Hepatocyte (in vitro differentiated cells): ENCODE measurements around the gene NCR3LG1. TPM values are rescaled to one million over a fixed set of nuclear protein-coding genes. Genes with fewer than 3 reads are reported as not detected.

Source experiments
- DNase-seq: peaks from one replicate; pipeline ENCODE4 v3.0.0-alpha.2; 2016; ENCODE audit warnings: low spot score
- H2AFZ ChIP-seq: fragments of 200-600 bp; sonication (generic); 2 replicates; pipeline ENCODE4 v1.6.0; 2016; ENCODE audit warnings: antibody characterized with exemption, mild to moderate bottlenecking
- H3K27ac ChIP-seq: fragments of 200-600 bp; sonication (generic); 2 replicates; pipeline ENCODE4 v1.5.1; 2016; ENCODE audit warnings: mild to moderate bottlenecking
- H3K27me3 ChIP-seq: fragments of 200-600 bp; sonication (generic); 2 replicates; pipeline ENCODE4 v1.6.1; 2016
- H3K36me3 ChIP-seq: fragments of 200-600 bp; sonication (generic); replicated peaks from 2 replicates; pipeline ENCODE4 v1.5.1; 2016; ENCODE audit warnings: low read depth; ENCODE audit not compliant: insufficient read depth
- H3K4me1 ChIP-seq: fragments of 200-600 bp; sonication (generic); 2 replicates; pipeline ENCODE4 v1.5.1; 2016; ENCODE audit warnings: mild to moderate bottlenecking, moderate library complexity; ENCODE audit not compliant: insufficient read depth
- H3K4me2 ChIP-seq: fragments of 200-600 bp; sonication (generic); 2 replicates; pipeline ENCODE4 v1.6.0; 2016
- H3K4me3 ChIP-seq: fragments of 200-600 bp; sonication (generic); 2 replicates; pipeline ENCODE4 v1.5.1; 2016; ENCODE audit warnings: mild to moderate bottlenecking
- H3K79me2 ChIP-seq: fragments of 200-600 bp; sonication (generic); 2 replicates; pipeline ENCODE4 v1.6.0; 2017; ENCODE audit warnings: mild to moderate bottlenecking
- H3K9me2 ChIP-seq: fragments of 200-600 bp; sonication (generic); replicated peaks from 2 replicates; pipeline ENCODE4 v1.6.0; 2017; ENCODE audit warnings: mild to moderate bottlenecking; ENCODE audit not compliant: insufficient read depth
- H3K9me3 ChIP-seq: fragments of 200-600 bp; sonication (generic); 2 replicates; pipeline ENCODE4 v1.5.1; 2016; ENCODE audit warnings: low read depth, mild to moderate bottlenecking
- H4K20me1 ChIP-seq: fragments of 200-600 bp; sonication (generic); 2 replicates; pipeline ENCODE4 v1.6.0; 2016; ENCODE audit warnings: mild to moderate bottlenecking; ENCODE audit not compliant: insufficient read depth, poor library complexity, severe bottlenecking
- EZH2 ChIP-seq: fragments of 200-600 bp; sonication (generic); IDR thresholded peaks from 2 replicates; pipeline ENCODE4 v1.6.1; 2016; ENCODE audit warnings: antibody characterized with exemption, mild to moderate bottlenecking, borderline replicate concordance
- EZH2phosphoT487 ChIP-seq: fragments of 200-600 bp; sonication (generic); IDR thresholded peaks from one replicate; pipeline ENCODE4 v1.6.1; 2018; ENCODE audit warnings: antibody characterized with exemption, mild to moderate bottlenecking, low read depth, moderate library complexity; ENCODE audit not compliant: unreplicated experiment, severe bottlenecking
- WGBS: methylation state at CpG from one replicate; pipeline ENCODE4 v1.1.6; 2016; ENCODE audit warnings: low lambda C conversion rate; ENCODE audit errors: missing lambda C conversion rate; 5-methylcytosine and 5-hydroxymethylcytosine counted together
- polyA plus RNA-seq: library from polyadenylated mRNA; unstranded; fragments of >200 nt; fragmentation: Nextera tagmentation; extraction: Ambion mirVana; gene quantifications from 2 replicates; pipeline ENCODE4 v1.2.1, GENCODE V29; 2016
- total RNA-seq: library from RNA; depleted of rRNA; stranded (reverse); fragments of >200 nt; gene quantifications from 2 replicates; pipeline ENCODE4 v1.2.3, GENCODE V29; 2014
- TF ChIP-seq, protein P1 (sequence below): fragments of 200-600 bp; sonication (generic); IDR thresholded peaks from 2 replicates; pipeline ENCODE4 v1.5.1; 2016; ENCODE audit warnings: antibody characterized with exemption, mild to moderate bottlenecking; ENCODE audit not compliant: poor library complexity

NCR3LG1 gene
- total and polyA plus RNA-seq, 2 experiments from 2014 or later = 3.7 to 13.8 TPM

DNA sequence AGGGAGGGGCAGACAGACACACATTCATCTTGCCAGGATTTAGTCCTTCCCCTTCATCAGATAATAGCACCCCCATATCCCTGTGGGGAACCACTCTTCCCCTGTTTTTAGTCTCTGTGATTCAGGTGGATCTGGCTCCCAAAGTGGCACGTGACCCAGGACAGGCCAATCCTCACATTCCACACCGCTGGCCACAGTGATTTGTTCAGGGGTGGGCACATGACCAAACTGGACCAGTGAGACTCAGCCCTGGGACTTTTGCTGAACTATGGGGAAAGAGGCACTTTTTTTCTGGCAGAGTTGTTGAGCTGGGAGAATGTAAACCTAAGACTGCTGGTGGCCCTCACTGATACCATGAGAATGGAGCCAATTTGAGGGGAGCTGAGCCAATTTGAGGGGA lies 56.0 kb downstream of the NCR3LG1 start:
- TF ChIP-seq, protein P1, sequence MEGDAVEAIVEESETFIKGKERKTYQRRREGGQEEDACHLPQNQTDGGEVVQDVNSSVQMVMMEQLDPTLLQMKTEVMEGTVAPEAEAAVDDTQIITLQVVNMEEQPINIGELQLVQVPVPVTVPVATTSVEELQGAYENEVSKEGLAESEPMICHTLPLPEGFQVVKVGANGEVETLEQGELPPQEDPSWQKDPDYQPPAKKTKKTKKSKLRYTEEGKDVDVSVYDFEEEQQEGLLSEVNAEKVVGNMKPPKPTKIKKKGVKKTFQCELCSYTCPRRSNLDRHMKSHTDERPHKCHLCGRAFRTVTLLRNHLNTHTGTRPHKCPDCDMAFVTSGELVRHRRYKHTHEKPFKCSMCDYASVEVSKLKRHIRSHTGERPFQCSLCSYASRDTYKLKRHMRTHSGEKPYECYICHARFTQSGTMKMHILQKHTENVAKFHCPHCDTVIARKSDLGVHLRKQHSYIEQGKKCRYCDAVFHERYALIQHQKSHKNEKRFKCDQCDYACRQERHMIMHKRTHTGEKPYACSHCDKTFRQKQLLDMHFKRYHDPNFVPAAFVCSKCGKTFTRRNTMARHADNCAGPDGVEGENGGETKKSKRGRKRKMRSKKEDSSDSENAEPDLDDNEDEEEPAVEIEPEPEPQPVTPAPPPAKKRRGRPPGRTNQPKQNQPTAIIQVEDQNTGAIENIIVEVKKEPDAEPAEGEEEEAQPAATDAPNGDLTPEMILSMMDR = no peak
- TF ChIP-seq EZH2phosphoT487 (no peak), EZH2 (no peak)
- no peaks in the 10 kb centered on the region for H3K9me3 ChIP-seq
- peaks cover 7% of the 10 kb centered on the region for H3K4me1 ChIP-seq
- H3K27ac ChIP-seq = no peak overlapping the region
- no peaks in the 10 kb centered on the region for H3K9me2 ChIP-seq
- DNase-seq = no peak
- no peak overlapping the region for H2AFZ ChIP-seq
- no peaks in the 10 kb centered on the region for H3K27me3 ChIP-seq
- H4K20me1 ChIP-seq = no peaks in the 10 kb centered on the region
- WGBS = 94% methylated on average over 2 of the region's 2 CpGs
- no peak overlapping the region for H3K4me2 ChIP-seq
- no peaks in the 10 kb centered on the region for H3K79me2 ChIP-seq
- H3K36me3 ChIP-seq = no peaks in the 10 kb centered on the region
- H3K4me3 ChIP-seq = no peak overlapping the region

DNA sequence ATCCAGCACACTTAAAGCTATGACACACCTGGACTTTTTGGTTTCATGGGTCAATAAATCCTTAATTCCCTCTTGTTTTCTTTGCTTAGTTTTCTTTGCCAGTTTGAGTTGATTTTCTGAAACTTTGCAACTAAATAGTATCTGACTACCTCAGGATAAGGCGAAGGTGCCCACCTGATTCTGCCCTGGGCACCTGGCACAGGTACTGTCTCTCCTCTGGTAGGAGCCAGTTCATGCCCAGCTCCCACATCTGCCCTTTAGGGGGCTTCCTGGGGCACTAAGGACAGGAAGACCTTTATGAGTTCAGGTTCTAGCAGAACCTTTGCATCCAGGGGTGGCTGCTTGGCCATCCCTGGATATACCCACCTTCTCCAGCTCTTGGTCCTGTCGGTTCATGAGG lies 56.4 kb downstream of the NCR3LG1 start:
- H4K20me1 ChIP-seq = no peaks in the 10 kb centered on the region
- DNase-seq = no peak
- H3K27me3 ChIP-seq = peaks cover 2% of the 10 kb centered on the region
- no peak overlapping the region for H3K4me3 ChIP-seq
- no peaks in the 10 kb centered on the region for H3K36me3 ChIP-seq
- no peak overlapping the region for H3K4me2 ChIP-seq
- H3K9me3 ChIP-seq = no peaks in the 10 kb centered on the region
- H2AFZ ChIP-seq = no peak overlapping the region
- 94% methylated on average over 2 of the region's 2 CpGs for WGBS
- no peaks in the 10 kb centered on the region for H3K79me2 ChIP-seq
- TF ChIP-seq, protein P1 = no peak
- no peak for TF ChIP-seq EZH2
- no peak for TF ChIP-seq EZH2phosphoT487
- H3K9me2 ChIP-seq = no peaks in the 10 kb centered on the region
- H3K4me1 ChIP-seq = peaks cover 7% of the 10 kb centered on the region
- H3K27ac ChIP-seq = no peak overlapping the region

DNA sequence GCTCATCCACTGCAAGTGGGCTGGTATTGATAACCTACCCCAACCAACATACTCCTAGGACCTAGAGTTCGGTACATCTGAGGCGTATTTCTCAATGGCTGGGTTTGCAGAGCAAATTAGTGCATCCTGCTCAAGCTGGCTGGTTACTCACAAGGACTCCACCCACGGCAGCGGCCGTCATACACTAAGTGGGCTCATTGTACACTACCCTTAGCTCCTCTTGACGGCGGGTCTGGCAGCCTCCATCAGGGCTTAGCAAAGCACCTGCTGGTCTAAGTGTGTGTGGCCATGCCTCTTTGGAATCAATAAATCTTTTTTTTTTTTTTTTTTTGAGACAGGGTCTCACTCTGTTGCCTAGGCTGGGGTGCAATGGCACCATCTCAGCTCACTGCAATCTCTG lies 57.0 kb downstream of the NCR3LG1 start:
- Histone ChIP-seq H3K4me1 (peaks cover 7% of the 10 kb centered on the region), H3K4me3 (no peak overlapping the region), H3K36me3 (no peaks in the 10 kb centered on the region), H3K27me3 (peaks cover 8% of the 10 kb centered on the region), H3K27ac (no peak overlapping the region), H3K9me3 (no peaks in the 10 kb centered on the region), H4K20me1 (no peaks in the 10 kb centered on the region), H3K79me2 (no peaks in the 10 kb centered on the region), H3K4me2 (no peak overlapping the region), H2AFZ (no peak overlapping the region), H3K9me2 (no peaks in the 10 kb centered on the region)
- TF ChIP-seq EZH2phosphoT487 (no peak), EZH2 (no peak)
- TF ChIP-seq, protein P1 = no peak
- DNase-seq = no peak
- WGBS = 94% methylated on average over 7 of the region's 7 CpGs
